ENCODE data around the gene CEP128.
A peak's percentile ranks its signal among the peaks of the same experiment; 100 is the strongest.

The CEP128 gene

DNA sequence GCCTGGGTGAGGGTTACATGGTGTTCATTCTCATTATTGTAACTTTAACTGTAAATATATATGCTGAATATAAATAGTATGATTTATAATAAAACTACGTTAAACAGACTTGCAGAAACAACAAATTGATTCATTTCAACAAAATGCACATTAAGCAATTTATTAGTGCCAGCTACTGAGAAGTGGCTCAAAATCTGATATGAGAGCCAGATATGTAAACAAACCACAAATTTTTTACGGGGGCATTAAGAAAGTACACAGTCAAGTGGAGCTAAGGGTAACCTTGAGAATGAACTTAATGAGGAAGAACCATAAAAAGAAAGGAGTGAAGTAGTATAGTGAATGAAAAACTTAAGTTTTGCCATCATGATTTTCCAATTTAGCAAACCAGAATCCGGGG lies 40.3 kb downstream of the CEP128 start:
- DNase-seq (ENCODE audit: low read depth), result peak; percentile 22

DNA sequence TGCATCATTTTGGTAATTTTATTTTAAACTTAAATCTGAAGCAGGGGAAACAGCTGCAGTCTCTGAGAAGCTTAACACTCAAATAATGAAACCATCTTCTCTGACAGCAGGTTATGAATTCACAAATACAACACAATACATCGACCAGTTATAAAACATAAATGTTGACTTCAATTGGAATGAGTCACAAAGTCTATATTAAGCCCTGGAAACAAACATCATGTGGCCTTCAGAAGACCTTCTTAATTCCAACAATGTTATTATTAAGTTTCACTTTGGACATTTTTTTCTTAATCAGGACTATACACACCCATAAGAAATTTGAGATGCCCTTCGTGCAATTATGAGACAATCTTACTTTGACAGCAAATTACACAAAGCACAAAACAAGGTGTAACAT lies 68.9 kb downstream of the CEP128 start:
- no peak for DNase-seq (ENCODE audit: low read depth)

DNA sequence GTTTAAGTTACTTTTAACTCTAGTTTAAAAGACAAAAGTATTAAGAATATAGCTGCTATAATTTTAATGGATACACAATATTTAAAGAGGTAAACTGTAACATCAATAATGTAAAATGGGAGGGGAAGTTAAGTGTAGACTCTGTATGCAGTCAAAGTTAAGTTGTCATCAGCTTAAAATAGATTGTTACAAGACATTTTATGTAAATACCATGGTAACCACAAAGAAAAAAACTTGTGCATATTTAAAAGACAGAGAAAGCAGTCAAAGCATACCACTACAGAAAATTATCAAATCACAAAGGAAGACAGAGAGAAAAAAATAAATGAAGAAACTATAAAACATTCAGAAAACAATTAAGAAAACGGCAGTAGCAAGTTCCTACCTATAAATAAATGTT lies 73.3 kb downstream of the CEP128 start:
- no peak for DNase-seq (ENCODE audit: low read depth)

DNA sequence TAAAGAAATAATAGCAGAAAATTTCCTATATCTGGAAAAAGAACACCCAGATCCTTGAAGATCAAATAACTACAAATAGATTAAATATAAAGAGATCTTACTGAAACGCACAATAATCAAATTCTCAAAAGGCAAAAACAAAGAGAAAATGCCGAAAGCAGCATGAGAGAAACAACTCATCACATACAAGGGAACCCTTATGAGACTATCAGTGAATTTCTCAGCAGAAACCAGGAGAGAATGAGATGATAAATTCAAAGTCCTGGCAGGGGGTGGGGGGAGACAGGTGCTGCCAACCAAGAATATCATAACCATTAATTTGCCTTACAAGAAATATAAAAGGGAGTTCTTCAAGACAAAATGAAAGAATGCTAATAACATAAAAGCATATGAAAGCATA lies 73.7 kb downstream of the CEP128 start:
- DNase-seq (ENCODE audit: low read depth), result peak; percentile 12

DNA sequence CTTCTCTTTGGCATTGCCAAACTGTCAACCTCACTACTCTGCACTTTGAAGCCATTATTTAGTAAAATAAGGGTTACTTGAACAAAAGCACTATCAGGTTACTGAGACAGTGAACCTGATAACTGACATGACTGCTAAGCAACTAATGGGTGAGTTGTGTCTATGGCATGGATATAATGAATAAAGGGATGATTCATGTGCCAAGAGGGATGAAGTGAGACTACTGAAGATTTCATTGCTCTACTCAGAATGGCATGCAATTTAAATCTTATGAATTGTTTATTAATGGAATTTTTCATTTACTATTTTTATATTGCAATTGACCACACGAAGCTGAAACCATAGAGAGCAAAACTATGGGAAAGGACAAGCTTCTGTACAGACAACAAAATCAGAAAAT lies 74.4 kb downstream of the CEP128 start:
- no peak for DNase-seq (ENCODE audit: low read depth)

DNA sequence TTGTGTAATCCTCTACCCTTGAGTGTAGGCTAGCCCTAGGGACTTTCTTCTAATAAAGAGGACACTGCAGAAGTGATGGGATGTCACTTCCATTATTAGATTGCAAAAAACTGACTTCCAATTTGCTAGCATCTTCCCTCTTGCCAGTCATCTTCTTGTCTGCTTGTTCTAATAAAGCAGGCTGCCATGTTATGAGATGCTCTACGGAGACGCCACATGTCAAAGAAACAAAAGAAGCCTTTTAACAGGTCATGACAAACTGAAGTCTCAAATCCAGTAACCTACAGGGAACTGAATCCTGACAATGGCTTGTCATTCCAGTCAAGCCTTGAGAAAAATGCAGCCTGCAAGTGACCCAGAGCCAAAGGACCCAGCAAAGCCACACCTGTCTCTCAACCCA lies 76.0 kb downstream of the CEP128 start:
- no peak for DNase-seq (ENCODE audit: low read depth)

DNA sequence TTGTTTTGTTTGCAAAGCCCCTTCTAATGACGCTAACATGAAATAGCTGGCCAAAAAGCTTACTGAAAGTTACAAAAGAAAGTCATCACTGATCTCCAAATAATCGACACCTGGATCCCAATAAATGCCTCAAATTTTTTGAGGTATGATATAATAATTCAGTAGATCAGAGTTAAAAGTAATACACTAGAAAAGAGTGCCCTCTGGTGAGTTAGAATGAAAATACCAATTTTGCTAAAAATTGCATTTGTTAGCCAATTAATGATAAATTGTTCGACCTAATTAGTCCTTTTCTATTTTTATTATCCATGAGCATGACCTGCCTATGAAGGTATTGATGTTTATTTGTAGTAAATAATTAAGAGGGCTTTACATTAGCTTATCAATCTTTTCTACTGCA lies 78.6 kb downstream of the CEP128 start:
- no peak for DNase-seq (ENCODE audit: low read depth)

DNA sequence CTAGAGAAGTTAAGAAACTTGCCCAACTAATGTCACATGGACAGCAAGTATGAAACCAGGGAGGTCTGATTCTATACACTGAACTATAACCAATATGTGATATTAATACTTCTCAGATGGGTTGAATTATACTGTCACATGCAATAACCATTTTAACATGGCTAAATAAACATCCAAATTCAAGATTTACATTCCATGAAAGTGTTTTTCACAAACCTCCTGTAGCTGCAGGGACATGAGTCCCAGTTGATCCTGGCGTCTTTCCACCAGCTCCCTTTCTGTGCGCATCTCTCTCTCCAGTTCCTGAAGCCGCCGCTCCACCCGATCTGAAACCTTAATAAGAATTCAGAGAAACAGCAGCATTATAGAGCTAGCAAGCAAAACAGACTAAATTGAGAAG lies 79.0 kb downstream of the CEP128 start:
- DNase-seq (ENCODE audit: low read depth), result no peak

DNA sequence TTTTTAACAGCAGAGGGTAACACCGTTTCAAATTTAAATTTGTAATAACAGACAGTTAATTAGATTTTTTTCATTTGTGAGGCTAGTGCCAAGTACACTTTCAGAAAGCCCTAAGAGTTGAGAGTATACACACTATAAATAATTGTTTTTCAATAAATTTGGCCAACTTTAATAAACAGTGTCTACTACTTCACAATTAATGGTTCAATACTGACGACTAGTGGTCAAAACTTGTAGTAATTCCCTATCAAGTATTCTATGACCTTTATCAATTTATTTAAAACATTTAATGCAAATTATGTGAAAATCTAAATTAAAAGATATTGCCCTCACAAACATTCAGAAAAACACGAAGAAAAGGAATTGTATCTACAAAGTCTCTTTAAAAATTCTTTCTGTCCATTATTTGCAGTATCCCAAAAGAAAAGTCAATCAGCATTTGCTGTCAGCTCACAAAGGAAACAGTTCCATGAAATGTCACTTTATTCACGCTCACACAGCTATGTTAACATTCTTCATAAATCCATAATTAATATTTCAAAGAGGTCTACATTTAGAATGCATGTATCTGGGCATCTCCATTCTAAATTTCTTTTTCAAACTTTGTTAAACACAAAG lies 91.2 kb downstream of the CEP128 start:
- peak; percentile 42 for DNase-seq (ENCODE audit: low read depth)

DNA sequence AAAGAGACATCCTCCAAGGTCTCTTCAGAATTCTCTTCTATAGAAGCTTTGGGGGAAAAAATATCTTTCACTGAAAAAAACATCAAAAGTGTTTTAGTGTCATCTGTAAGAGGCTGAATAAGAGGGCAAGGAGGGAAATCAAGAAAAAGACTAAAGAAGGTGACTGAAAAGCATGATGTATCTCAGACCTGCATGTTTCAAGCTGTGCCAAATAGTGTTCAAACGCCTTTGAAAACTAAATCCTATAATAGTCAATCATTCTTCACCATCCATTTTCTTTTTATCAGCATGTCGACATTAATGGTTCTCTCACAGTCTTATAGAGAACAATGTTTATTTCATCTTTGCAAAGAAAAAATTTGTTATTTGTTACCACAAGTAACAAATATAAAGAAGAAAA lies 94.5 kb downstream of the CEP128 start:
- DNase-seq (ENCODE audit: low read depth), result no peak

DNA sequence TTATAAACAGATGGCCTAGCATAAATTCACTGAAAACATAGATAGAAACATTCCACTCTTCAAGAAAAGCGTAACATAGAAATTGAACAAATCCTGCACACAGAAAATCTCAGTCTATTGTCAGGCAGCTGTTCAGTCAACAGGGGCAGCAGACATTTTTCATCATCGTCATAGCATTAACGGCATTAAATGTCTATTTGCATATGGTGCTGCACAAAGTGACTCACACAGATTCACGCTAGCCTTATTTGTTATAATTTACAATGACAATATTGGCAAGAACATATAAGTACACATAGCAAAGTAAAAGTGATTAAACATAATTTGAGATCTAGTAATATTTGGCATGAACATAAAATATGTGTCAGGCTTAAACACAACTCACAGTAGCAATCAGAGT lies 95.7 kb downstream of the CEP128 start:
- no peak for DNase-seq (ENCODE audit: low read depth)

DNA sequence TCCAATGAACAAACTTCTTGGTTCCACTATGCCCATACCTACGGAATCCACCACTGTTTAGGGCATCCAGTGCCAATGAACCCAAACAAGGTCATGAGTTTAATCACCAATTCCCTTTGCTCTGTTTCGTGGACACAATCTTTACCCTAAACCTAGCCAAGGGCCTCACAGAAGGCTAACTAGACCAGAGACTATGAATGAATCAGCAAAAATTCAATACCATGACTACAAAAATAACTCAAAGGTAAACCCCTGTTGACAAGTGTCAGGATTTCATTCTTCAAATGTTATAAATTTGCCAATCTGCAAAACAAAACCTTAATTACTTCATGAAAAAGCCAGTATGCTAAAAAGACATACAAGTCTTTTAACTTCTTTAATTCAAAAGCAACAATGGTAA lies 96.7 kb downstream of the CEP128 start:
- peak; percentile 7 for DNase-seq (ENCODE audit: low read depth)

DNA sequence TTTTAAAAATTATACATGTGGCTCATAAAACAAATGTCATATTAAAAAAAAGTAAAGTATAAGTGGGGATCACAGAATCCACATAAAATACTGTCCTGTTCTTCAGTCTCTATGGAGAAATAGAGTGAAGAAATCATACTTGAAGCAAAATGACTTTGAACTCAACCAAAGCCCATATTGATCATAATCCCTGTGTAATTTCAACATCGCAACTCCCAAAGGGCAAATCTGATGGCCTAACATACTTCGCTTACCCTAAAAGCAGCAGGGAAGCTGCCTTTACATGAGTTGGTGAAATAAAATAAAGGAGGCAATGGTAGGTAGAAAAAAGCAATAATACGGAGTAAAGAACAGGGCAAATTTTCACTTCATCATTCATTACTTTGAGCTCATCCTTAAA lies 101.8 kb downstream of the CEP128 start:
- no peak for DNase-seq (ENCODE audit: low read depth)

DNA sequence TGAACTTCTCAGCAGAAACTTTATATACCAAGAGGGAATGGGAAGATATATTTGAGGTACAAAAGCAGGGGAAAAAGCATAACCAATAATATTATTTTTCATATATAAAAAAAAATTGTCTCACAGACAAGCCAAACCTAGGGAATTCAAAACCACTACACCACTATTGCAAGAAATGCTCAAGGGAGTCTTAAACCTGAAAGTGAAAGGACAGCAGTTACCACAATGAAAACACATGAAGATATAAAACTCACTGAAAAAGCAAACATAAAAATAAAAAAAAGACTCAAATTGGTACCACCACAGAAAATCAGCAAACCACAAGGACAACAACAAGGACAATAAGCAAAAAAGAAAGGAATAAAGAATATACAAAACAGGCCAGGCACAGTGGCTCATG lies 131.9 kb downstream of the CEP128 start:
- DNase-seq (ENCODE audit: low read depth), result no peak

DNA sequence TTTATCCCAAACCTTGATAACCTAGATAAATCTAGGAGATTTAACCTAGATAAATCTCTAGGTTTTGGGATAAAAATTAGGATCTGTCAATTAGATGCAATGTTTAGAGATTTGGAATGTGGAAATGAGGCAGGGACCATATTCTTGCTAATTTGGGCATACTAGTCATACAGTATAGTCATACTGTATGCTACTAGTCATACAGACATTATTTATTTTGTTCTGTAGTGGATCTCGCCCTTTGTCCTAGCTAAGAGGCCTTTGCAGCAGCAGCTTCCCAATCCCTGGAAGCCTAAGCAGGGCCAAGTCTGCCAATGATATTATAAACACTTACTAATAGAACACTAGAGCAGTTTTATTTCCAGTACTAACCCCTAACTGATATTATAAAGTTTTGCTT lies 136.4 kb downstream of the CEP128 start:
- no peak for DNase-seq (ENCODE audit: low read depth)

DNA sequence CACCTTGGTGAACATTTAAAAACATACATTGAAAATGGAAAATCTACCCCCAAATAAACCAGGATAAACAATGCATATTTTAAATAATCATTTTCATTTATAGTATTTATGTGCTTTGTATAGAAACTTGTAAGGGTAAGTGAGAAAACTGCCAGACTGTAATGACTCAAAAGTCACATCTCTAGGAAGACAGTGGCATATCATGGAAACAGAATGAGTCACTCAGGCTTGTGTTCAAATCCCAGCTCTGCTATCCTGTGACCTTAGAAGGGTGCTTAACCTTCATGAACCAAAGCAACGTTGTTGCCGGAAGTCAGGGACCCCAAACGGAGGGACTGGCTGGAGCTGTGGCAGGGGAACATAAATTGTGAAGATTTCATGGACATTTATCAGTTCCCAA lies 142.7 kb downstream of the CEP128 start:
- no peak for DNase-seq (ENCODE audit: low read depth)

DNA sequence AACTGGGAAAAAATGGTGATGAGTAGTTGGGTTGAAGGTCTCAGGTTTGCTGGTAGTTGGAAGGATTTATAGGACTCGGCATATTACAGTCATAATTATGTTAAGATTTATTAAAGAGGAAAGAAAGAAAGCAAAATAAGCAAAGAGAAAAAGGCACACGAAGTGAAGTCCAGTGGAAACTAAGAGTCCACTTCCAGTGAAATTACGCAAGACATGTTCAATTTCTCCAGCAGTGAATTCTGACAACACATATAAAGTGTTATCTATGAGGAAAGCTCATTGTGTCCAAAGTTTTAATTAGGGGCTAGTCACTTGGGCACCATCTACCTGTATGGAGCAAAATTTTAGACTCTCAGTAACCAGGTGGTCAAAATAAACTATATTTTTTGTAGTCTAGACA lies 143.3 kb downstream of the CEP128 start:
- no peak for DNase-seq (ENCODE audit: low read depth)

DNA sequence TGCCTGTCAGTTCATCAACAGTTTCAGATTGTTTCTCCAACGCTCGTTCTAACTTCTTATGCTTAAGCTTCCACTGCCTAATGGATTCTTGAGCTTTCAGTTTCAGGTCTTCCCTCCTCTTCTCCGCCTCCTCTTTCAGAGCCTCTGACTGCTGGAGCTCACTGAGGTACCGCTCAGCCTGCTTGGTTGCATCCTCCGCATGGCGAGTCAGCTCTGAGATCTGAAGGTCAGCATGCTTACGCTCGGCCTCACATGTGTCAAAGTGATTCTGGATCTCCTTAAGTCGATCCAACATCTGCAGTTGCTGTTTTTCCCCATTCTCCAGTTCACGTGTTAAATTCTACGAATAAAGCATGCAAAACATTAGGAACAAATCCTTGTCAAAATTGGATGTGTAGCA lies 148.8 kb downstream of the CEP128 start:
- peak; percentile 12 for DNase-seq (ENCODE audit: low read depth)

DNA sequence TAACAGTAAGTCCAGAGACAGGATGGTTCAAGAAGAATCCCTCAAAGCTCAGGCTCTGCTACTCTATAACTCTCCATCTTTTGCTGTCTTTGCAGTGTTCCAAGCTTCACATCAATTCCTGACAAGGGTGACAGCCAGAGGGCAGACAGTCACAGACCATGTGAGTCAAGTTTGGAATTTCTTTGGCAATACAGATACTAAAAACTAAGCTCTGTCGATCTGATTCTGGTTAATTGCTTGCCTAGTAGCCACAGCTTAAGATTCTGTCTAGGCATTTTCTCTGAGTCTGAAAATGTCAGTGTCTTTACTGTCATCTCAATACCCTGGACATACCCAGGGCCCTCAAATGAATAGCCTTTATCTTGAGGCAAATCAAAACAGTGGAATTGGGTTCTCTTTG lies 153.7 kb downstream of the CEP128 start:
- DNase-seq (ENCODE audit: low read depth), result no peak

DNA sequence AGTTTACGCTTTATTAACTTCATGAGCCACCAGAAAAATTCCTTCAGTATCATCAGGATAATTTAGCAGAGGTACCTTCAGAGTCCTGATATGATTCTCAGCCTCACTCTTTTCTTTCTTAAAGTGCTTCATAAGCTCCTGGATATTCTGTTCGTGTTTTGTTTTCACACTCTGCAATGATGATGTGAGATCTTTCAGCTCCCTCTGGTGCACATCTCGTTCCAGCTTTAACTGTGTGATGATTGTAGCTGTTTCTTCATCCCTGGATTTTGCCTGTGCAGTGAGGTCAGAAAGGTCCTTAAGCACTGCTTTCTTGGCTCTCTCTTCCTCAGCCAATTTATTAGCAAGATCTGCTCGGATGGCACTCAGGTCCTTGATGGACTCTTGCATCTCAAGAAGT lies 156.7 kb downstream of the CEP128 start:
- DNase-seq (ENCODE audit: low read depth), result peak; percentile 65

DNA sequence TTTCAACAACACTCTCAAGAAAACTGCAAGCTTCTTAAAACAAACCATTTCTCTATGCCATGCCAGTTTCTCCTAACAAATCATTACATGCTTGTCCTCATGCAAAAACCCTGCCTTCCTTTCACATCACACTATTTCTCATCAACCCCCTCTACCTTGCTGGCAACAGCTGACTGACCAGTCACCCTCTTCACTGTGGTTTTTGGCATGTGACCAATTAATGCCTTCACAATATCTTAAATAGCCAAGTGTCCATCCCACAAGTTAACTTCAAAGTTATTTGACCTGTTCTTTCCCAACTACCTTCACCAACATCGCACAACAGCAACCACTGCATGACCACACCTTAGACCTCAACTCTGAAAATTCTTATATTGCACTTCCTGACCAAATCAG lies 159.6 kb downstream of the CEP128 start:
- DNase-seq (ENCODE audit: low read depth), result peak; percentile 23

DNA sequence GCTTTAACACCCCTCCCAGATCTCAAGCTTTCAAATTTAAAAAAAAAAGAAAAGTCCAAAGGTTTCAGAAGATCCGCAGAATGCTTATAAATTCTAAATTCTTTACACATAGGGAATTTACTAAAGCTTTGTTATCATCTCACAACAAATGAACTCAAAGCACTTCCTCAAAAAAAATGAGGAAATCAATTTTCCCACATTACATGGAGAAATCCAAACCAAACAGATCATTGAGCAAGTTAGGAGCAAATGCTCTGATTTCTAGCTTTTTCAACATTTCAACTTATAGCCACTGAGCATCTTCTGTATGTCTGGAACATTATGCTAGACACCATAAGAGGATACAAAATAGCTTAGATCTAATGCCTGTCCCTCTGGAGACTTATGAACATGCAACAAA lies 161.0 kb downstream of the CEP128 start:
- no peak for DNase-seq (ENCODE audit: low read depth)

DNA sequence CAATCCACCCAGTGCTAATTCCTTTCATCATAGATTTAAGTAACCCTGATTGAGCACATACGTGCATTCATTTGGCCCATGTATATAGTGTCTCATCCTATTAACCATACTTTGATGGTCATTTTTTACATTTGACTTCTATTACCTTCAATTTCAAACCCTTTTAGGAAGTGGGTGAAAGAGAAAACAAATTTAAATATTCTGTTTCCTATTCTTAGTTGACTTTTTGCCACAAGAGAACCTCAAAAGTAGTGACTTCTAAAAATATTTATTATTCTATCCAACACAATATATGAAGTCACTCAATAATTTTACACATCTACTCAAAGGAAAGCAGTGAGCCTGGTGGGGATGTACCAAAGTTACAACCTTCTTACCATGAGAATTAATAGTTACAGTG lies 164.9 kb downstream of the CEP128 start:
- no peak for DNase-seq (ENCODE audit: low read depth)

DNA sequence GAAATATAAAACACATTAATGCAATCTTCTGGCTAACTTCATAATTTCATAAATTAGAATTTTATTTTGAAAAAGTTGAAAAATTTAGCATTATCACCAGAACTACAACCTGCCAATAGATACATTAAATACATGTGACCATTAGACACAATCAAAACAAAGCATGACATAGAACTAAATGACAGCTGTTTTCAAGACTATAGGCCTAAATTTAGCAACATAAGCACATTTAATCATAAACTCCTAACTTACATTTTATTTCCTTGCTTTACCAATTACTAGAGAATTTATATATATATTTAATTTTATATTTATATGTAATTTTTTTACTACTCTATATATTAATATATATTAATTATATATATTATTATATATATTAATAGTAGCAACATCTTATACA lies 165.4 kb downstream of the CEP128 start:
- no peak for DNase-seq (ENCODE audit: low read depth)

DNA sequence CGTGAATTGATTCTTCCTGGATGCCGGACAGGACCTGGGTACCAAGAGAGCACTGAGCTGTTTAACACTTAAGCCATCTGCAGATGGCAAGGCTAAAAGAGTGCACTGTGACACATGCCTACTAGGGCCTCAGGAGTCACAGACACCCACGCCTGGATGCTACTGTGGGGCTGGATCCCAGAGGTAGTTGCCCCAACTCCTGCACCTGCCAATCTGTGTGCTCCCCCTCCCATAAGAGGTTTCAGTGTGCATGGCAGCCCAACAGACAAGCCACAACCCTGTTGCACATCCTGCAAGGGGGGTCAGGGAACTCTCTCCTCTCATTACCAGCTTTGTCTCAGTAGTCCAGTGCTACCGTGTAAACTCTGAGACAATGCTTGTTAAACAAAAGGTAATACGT lies 169.0 kb downstream of the CEP128 start:
- DNase-seq (ENCODE audit: low read depth), result no peak

Data from amniotic epithelial cell (primary cell).